Measurements from ENCODE around the gene IGF2R. TPM values are rescaled to one million over a fixed set of nuclear protein-coding genes. Genes with fewer than 3 reads are reported as not detected.

The IGF2R gene
- total RNA-seq, 1 donor from 2014 or later = 73.4 TPM

DNA sequence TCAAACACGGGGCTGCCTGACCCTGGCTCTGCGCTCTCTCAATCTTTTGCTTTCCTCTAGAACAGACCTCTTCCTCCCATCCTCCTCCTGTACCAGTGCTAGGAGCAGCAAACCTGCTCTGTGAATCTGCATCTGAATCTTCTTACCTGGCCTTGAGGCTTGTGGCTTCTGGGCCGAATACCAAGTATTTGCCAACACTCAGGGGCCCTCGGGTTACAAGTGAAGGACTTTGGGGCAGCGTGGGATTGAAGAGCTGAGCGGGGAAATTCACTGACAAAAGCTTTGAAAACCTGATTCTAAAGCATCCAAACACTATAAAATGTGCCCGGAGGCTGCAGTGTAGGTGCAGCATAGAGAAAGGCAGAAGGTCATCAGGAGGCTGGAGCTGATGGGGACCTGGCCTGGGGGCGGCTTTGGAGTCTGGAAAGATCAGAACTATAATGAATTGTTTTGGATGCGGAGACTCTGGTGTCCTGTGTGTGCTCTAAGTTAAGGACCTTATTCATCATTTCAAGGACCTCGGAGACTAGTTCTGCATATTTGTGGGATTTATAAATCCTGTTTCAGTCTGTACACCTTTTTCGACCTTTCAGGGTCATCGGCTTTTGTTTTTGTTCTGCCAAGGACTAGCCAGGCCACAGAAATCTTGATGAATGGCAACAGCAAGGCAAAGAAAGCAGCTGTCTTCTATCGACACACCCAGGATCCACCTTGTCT is 16.4 kb upstream of the IGF2R start:
- DNase-seq (ENCODE audit: extremely low spot score in 2 of 2) = peak in 1 of 2 donors; percentile 58
- H3K27ac ChIP-seq = no peak overlapping the region
- H3K36me3 ChIP-seq = no peaks in the 10 kb centered on the region
- H3K4me1 ChIP-seq = no peaks in the 10 kb centered on the region
- H3K9me3 ChIP-seq = no peaks in the 10 kb centered on the region
- TF ChIP-seq, protein P1, sequence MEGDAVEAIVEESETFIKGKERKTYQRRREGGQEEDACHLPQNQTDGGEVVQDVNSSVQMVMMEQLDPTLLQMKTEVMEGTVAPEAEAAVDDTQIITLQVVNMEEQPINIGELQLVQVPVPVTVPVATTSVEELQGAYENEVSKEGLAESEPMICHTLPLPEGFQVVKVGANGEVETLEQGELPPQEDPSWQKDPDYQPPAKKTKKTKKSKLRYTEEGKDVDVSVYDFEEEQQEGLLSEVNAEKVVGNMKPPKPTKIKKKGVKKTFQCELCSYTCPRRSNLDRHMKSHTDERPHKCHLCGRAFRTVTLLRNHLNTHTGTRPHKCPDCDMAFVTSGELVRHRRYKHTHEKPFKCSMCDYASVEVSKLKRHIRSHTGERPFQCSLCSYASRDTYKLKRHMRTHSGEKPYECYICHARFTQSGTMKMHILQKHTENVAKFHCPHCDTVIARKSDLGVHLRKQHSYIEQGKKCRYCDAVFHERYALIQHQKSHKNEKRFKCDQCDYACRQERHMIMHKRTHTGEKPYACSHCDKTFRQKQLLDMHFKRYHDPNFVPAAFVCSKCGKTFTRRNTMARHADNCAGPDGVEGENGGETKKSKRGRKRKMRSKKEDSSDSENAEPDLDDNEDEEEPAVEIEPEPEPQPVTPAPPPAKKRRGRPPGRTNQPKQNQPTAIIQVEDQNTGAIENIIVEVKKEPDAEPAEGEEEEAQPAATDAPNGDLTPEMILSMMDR (IDR thresholded peaks at IDR 0.05) = no peak
- TF ChIP-seq POLR2AphosphoS5 (IDR thresholded peaks at IDR 0.05; ENCODE audit: insufficient read depth in 1 of 2, low read depth in 1 of 2) (no peak), POLR2A (IDR thresholded peaks at IDR 0.05) (no peak)
- intact Hi-C loops (cut with DNase I) = no loop called here
- H3K4me3 ChIP-seq = no peak overlapping the region
- H3K27me3 ChIP-seq = no peaks in the 10 kb centered on the region

DNA sequence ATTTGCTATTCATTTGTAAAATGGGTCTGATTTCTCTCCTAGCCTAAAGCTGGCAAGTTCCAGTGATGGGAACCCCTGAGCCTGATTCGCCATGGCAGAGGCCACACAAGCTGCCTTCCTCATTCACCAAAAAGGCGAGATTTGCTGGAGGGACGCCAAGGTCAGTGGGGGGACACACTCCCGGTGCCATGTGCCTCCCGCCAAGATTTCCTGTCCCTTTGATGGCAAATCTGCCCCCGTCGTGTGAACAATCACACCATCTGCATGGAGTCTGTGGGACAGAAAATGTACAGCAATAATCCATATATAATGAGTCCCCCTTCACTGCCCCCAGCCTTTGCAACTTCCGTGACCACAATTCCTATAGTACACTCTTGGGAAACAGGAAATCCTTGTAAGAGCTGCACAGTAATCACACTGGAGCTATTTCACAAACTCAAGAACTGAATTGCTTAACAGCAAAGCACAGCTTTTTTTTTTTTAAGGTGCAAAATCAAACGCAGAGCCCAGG is 15.7 kb upstream of the IGF2R start:
- Histone ChIP-seq H3K4me3 (no peak overlapping the region), H3K9me3 (no peaks in the 10 kb centered on the region), H3K27ac (no peak overlapping the region), H3K27me3 (no peaks in the 10 kb centered on the region), H3K4me1 (no peaks in the 10 kb centered on the region), H3K36me3 (no peaks in the 10 kb centered on the region)
- TF ChIP-seq POLR2AphosphoS5 (IDR thresholded peaks at IDR 0.05; ENCODE audit: insufficient read depth in 1 of 2, low read depth in 1 of 2) (peak in 1 of 2 donors; percentile 44), POLR2A (IDR thresholded peaks at IDR 0.05) (no peak)
- TF ChIP-seq, protein P1 (IDR thresholded peaks at IDR 0.05) = no peak
- intact Hi-C loops (cut with DNase I) = no loop called here
- DNase-seq (ENCODE audit: extremely low spot score in 2 of 2) = peak in 1 of 2 donors; percentile 77

DNA sequence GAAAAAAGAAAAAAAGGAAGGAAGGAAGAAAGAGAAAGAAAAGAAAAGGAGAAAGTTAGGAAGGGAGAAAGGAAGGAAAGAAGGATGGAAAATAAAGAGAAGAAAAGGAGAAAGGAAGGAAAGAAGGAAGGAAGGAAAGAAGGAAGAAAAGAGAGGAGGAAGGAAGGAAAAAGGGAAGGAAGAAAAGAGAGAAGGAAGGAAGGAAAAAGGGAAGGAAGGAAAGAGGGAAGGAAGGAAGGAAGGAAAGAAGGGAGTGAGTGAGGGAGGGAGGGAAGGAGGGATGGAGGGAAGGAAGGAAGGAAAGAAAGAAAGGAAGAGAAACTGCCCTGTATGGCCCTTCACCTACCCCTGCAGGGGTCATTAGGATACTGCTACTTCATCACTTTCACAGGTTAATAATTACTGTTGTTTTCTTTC is 12.9 kb upstream of the IGF2R start:
- no peak for TF ChIP-seq POLR2AphosphoS5 (IDR thresholded peaks at IDR 0.05; ENCODE audit: insufficient read depth in 1 of 2, low read depth in 1 of 2)
- TF ChIP-seq, protein P1 (IDR thresholded peaks at IDR 0.05) = no peak
- no peak for TF ChIP-seq POLR2A (IDR thresholded peaks at IDR 0.05)
- no peaks in the 10 kb centered on the region for H3K9me3 ChIP-seq
- peaks cover 7% of the 10 kb centered on the region for H3K4me1 ChIP-seq
- intact Hi-C loops (cut with DNase I) = no loop called here
- DNase-seq (ENCODE audit: extremely low spot score in 2 of 2) = no peak
- no peak overlapping the region for H3K4me3 ChIP-seq
- H3K27me3 ChIP-seq = no peaks in the 10 kb centered on the region
- H3K36me3 ChIP-seq = no peaks in the 10 kb centered on the region
- no peak overlapping the region for H3K27ac ChIP-seq

DNA sequence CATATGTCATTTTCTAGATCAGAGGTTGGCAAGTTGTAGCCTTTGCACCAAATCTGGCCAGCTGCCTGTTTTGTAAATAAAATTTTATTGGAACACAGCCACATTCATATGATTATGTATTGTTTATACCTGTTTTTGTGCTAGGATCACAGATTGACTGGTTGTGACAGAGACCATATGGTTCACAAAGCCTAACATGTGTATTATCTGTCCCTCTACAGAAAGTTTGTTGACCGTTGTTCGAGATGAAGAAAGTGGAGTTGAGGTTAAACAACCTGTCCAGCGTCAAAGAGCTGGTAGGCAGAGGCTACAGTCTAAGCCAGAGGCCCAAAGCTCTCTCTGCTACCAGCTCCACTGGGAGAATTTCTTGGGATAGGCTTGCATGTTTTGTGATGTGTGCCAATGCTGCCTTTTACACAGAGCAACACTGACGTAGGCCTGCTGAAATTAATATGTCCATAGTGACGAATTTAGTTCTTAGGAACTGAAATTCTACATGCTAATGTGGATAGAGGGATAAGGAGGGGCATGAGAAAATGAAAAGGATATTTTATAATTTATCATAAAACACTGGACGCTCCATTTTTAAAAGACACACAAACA is 11.7 kb upstream of the IGF2R start:
- no peak overlapping the region for H3K27ac ChIP-seq
- peak in 1 of 2 donors; percentile 13 for DNase-seq (ENCODE audit: extremely low spot score in 2 of 2)
- no peaks in the 10 kb centered on the region for H3K36me3 ChIP-seq
- intact Hi-C loops (cut with DNase I) = no loop called here
- H3K4me1 ChIP-seq = peaks cover 7% of the 10 kb centered on the region
- H3K9me3 ChIP-seq = no peaks in the 10 kb centered on the region
- H3K27me3 ChIP-seq = no peaks in the 10 kb centered on the region
- no peak for TF ChIP-seq POLR2A (IDR thresholded peaks at IDR 0.05)
- no peak for TF ChIP-seq POLR2AphosphoS5 (IDR thresholded peaks at IDR 0.05; ENCODE audit: insufficient read depth in 1 of 2, low read depth in 1 of 2)
- TF ChIP-seq, protein P1 (IDR thresholded peaks at IDR 0.05) = no peak
- no peak overlapping the region for H3K4me3 ChIP-seq

Data from vagina (tissue), 2 donors.